ENCODE data around the gene SLC25A26.
"Not testable (repeated sequence)": the region's sequence is repeated elsewhere in the genome, so short reads cannot be mapped to it uniquely, and the experiment has no call there.

Gene SLC25A26

DNA sequence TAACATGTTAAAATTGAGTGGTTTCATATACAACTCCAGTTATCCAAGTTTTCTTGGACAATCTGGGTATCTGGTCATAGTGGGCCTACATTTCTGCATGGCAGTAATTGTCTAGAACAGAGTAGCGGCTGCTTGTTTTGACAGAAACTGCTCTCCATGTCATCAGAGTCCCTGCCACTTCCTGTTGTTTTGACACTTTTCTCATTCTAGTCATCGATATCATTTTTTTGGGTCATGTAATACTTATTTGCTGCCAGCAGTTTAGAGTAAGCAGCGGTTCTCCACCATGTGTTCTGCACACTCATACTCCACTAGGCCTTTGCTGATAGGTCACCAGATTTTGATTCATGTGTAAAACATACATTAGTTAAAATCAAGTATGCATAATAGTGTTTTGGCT lies 81.5 kb downstream of the SLC25A26 start:
- no peak overlapping the region for H3K27ac ChIP-seq
- TF ChIP-seq, protein P1, sequence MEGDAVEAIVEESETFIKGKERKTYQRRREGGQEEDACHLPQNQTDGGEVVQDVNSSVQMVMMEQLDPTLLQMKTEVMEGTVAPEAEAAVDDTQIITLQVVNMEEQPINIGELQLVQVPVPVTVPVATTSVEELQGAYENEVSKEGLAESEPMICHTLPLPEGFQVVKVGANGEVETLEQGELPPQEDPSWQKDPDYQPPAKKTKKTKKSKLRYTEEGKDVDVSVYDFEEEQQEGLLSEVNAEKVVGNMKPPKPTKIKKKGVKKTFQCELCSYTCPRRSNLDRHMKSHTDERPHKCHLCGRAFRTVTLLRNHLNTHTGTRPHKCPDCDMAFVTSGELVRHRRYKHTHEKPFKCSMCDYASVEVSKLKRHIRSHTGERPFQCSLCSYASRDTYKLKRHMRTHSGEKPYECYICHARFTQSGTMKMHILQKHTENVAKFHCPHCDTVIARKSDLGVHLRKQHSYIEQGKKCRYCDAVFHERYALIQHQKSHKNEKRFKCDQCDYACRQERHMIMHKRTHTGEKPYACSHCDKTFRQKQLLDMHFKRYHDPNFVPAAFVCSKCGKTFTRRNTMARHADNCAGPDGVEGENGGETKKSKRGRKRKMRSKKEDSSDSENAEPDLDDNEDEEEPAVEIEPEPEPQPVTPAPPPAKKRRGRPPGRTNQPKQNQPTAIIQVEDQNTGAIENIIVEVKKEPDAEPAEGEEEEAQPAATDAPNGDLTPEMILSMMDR (conservative IDR thresholded peaks at IDR 0.05), result no peak
- no peak for TF ChIP-seq ZFX (IDR thresholded peaks at IDR 0.05)

DNA sequence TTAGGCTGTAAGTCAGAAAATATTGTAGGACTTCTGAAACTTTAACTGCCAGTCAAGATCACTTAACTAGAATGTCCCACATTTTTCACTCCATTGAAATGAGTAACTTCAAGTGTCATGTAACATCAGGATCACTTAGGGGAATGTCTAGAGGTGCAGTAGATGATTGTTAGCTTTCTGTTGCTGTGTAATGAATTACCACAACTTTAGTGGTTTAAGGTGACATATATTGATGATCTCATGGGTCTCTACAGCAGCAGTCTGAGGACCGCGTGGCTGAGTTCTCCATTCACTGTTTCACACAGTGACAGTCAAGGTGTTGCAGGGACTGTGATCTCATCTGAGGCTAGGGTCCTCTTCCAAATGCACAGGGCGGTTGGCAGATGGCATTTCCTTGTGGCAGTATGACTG lies 82.7 kb downstream of the SLC25A26 start:
- TF ChIP-seq, protein P1 (conservative IDR thresholded peaks at IDR 0.05), result no peak
- no peak for TF ChIP-seq ZFX (IDR thresholded peaks at IDR 0.05)
- no peak overlapping the region for H3K27ac ChIP-seq

DNA sequence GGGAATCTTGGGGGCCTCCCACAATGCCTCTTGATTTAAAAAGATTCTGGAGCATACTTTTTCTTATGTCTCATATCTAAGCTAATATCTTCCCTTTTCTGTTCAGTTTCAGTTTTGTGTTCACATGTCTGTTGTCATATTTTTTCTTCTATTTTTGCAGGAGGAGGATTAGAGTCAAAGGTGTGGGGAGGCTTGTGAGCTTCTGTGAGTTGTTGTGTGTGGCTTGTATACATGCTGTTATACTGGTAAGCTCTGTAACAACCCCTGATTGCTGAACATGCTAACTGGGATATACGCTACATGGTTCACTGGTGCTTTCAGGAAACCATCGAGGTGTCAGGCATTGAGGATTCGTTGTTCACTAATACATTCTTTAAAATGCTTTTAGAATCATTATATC lies 83.5 kb downstream of the SLC25A26 start:
- no peak overlapping the region for H3K27ac ChIP-seq
- TF ChIP-seq, protein P1 (conservative IDR thresholded peaks at IDR 0.05), result no peak
- TF ChIP-seq ZFX (IDR thresholded peaks at IDR 0.05), result no peak

DNA sequence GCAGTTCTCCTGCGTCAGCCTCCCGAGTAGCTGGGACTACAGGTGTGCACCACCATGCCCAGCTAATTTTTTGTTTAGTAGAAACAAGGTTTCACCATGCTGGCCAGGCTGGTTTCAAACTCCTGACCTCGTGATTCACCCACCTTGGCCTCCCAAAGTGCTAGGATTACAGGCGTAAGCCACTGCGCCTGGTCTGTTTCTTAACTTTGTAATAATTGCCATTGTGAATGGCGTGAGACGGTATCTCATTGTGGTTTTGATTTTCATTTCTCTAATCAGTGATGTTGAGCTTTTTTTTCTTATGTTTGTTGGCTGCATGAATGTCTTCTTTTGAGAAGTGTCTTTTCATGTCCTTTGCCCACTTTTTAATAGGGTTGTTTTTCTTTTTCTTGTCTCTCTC lies 85.3 kb downstream of the SLC25A26 start:
- H3K27ac ChIP-seq, result not testable (repeated sequence)

DNA sequence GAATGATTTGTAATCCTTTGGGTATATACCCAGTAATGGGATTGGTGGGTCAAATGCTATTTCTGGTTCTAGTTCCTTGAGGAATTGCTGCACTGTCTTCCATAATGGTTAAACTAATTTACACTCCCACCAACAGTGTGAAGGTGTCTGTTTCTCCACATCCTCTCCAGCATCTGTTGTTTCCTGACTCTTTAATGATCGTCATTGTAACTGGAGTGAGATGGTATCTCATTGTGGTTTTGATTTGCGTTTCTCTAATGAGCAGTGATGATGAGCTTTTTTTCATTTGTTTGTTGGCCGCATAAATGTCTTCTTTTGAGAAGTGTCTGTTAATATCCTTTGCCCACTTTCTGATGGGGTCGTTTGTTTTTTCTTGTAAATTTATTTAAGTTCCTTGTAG lies 86.2 kb downstream of the SLC25A26 start:
- H3K27ac ChIP-seq, result not testable (repeated sequence)

DNA sequence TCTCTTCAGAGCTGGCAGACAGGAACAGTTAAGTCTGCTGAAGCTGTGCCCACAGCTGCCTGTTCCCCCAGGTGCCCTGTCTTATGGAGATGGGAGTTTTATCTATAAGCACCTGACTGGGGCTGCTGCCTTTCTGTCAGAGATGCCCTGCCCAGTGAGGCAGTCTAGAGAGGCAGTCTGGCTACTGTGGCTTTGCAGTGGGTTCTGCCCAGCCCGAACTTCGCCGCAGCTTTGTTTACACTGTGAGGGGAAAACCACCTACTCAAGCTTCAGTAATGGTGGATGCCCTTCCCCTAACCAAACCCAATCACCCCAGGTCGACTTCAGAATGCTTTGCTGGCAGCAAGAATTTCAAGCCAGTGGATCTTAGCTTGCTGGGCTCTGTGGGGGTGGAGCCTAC lies 91.2 kb downstream of the SLC25A26 start:
- H3K27ac ChIP-seq, result no peak overlapping the region

DNA sequence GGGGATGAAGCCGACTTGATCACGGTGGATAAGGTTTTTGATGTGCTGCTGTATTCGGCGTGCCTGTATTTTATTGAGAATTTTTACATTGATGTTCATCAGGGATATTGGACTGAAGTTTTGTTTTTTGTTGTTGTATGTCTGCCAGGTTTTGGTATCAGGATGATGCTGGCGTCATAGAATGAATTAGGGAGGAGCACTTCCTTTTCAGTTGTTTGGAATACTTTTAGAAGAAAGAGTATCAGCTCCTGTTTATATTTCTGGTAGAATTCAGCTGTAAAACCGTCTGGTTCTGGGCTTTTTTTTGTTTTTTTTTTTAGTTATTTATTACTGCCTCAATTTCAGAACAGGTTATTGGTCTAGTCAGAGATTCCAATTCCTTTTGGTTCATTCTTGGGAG lies 93.7 kb downstream of the SLC25A26 start:
- no peak overlapping the region for H3K27ac ChIP-seq
- TF ChIP-seq, protein P1 (conservative IDR thresholded peaks at IDR 0.05), result no peak
- TF ChIP-seq ZFX (IDR thresholded peaks at IDR 0.05), result no peak

More for the DNA sequence above, 91.2 kb downstream of the SLC25A26 start:
- no peak for TF ChIP-seq ZFX (IDR thresholded peaks at IDR 0.05)
- TF ChIP-seq, protein P1 (conservative IDR thresholded peaks at IDR 0.05), result no peak

DNA sequence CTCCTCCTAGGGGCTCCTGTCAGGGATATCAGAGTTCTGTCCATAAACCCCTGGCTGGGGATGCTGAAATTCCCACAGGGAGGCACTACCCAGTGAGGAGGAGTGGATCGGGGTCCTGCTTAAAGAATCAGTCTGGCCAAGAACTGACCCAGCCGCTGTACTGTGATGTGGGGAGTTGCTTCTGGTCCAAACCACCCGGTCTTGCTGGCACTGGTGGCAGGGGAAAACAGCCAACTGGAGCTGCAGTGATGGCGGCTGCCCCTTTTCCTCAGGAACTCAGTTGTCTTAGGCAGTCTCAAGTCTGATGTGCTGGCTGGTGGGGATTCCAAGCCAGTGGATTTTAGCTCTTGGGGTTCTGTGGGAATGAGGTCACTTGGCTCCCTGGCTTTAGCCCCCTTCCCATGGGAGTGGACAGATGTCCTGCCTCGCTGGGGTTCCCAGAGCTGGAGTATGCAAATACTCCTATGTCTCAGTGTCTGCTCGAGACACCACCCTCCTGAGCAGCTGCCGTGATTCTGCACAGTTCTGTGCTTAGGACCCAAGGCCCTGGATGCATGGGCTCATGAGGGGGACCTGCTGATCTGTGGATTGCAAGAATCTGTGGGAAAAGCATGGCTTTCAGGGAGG lies 97.1 kb downstream of the SLC25A26 start:
- no peak for TF ChIP-seq ZFX (IDR thresholded peaks at IDR 0.05)
- TF ChIP-seq, protein P1 (conservative IDR thresholded peaks at IDR 0.05), result no peak

More for the DNA sequence above, 97.1 kb downstream of the SLC25A26 start:
- H3K27ac ChIP-seq, result no peak overlapping the region

Data from C4-2B (cell line).